IMR-90 (cell line): ENCODE results near the gene CCP110. TPM values are rescaled to one million over a fixed set of nuclear protein-coding genes. Genes with fewer than 3 reads are reported as not detected.

Source experiments
- ATAC-seq: fragments of 200-7000 bp; cut with Tn5 transposase; 2 replicates; pipeline ENCODE4 v1.9.1; 2020; ENCODE audit warnings: low read depth, mild to moderate bottlenecking, moderate library complexity
- BruUV-seq: library from RNA; stranded (reverse); fragments of 400-500 nt; replicated peaks from 2 replicates; lab custom pipeline; 2021; lab: Mats Ljungman, UMichigan
- CTCF ChIA-PET: fragments of 300-600 bp; formaldehyde crosslinking; extraction: SDS; loops from one replicate; lab custom pipeline; 2021; ENCODE audit warnings: antibody characterized with exemption; lab: Yijun Ruan, JAX
- POLR2A ChIA-PET: fragments of 300-600 bp; sonication (Branson Sonifier 250); formaldehyde crosslinking; loops from one replicate; lab custom pipeline; 2022; ENCODE audit warnings: antibody characterized with exemption; ENCODE audit not compliant: unreplicated experiment; lab: Charles Lee
- DNase-seq: peaks from one replicate; pipeline ENCODE4 v3.0.0; 2013
- H2AFZ ChIP-seq: replicated peaks from 2 replicates; pipeline ENCODE3; 2013; ENCODE audit warnings: low read length, mild to moderate bottlenecking; ENCODE audit not compliant: poor library complexity
- H2AK5ac ChIP-seq: 2 replicates; pipeline ENCODE4 v1.6.1; 2013; ENCODE audit warnings: low read depth, low read length, inconsistent platforms
- H2AK9ac ChIP-seq: replicated peaks from 2 replicates; pipeline ENCODE3; 2013; ENCODE audit warnings: mild to moderate bottlenecking, low read depth, low read length, moderate library complexity; ENCODE audit not compliant: poor library complexity
- H2BK120ac ChIP-seq: 2 replicates; pipeline ENCODE4 v1.6.1; 2013; ENCODE audit warnings: low read depth, low read length, inconsistent platforms
- H2BK15ac ChIP-seq: 3 replicates; pipeline ENCODE4 v1.6.1; 2013; ENCODE audit warnings: low read depth, low read length, inconsistent platforms
- H2BK20ac ChIP-seq: 2 replicates; pipeline ENCODE4 v1.6.1; 2013; ENCODE audit warnings: low read depth, mild to moderate bottlenecking, inconsistent platforms, low read length, moderate library complexity
- H2BK5ac ChIP-seq: 2 replicates; pipeline ENCODE4 v1.6.1; 2013; ENCODE audit warnings: mild to moderate bottlenecking, low read depth, low read length, inconsistent platforms; ENCODE audit not compliant: poor library complexity, severe bottlenecking
- H3K14ac ChIP-seq: replicated peaks from 2 replicates; pipeline ENCODE4 v1.6.1; 2013; ENCODE audit warnings: low read depth, low read length, inconsistent platforms
- H3K18ac ChIP-seq: 2 replicates; pipeline ENCODE4 v1.6.1; 2013; ENCODE audit warnings: low read depth, low read length, control low read depth
- H3K23ac ChIP-seq: 2 replicates; pipeline ENCODE4 v1.6.1; 2013; ENCODE audit warnings: low read depth, low read length, inconsistent platforms
- H3K27ac ChIP-seq: 2 replicates; pipeline ENCODE4 v1.5.1; 2013; ENCODE audit warnings: mild to moderate bottlenecking, control low read depth, low read length; ENCODE audit not compliant: insufficient read depth
- H3K27me3 ChIP-seq: 2 replicates; pipeline ENCODE4 v1.6.1; 2013; ENCODE audit warnings: low read length; ENCODE audit not compliant: control insufficient read depth, insufficient read depth
- H3K36me3 ChIP-seq: 2 replicates; pipeline ENCODE4 v1.6.1; 2013; ENCODE audit warnings: low read length, mixed read lengths; ENCODE audit not compliant: control insufficient read depth, insufficient read depth
- H3K4ac ChIP-seq: 2 replicates; pipeline ENCODE4 v1.6.1; 2013; ENCODE audit warnings: low read depth, low read length, inconsistent platforms
- H3K4me1 ChIP-seq: 2 replicates; pipeline ENCODE4 v1.6.1; 2013; ENCODE audit warnings: low read length, mixed read lengths; ENCODE audit not compliant: control insufficient read depth, insufficient read depth
- H3K4me2 ChIP-seq: 2 replicates; pipeline ENCODE4 v1.6.1; 2013; ENCODE audit warnings: low read depth, mild to moderate bottlenecking, control low read depth, low read length, moderate library complexity
- H3K4me3 ChIP-seq: 2 replicates; pipeline ENCODE4 v1.5.1; 2013; ENCODE audit warnings: low read depth, mild to moderate bottlenecking, control low read depth, low read length, moderate library complexity; ENCODE audit not compliant: insufficient read depth
- H3K56ac ChIP-seq: 2 replicates; pipeline ENCODE4 v1.6.1; 2013; ENCODE audit warnings: low read length, inconsistent platforms; ENCODE audit not compliant: insufficient read depth; ENCODE audit errors: extremely low read depth
- H3K79me1 ChIP-seq, 2 experiments: 2 replicates each; pipeline ENCODE4 v1.6.1; 2013; ENCODE audit warnings: low read length in 2 of 2, inconsistent platforms in 1 of 2, low read depth in 1 of 2
- H3K9ac ChIP-seq: 2 replicates; pipeline ENCODE4 v1.6.1; 2013; ENCODE audit warnings: low read depth, low read length, control low read depth
- H3K9me1 ChIP-seq: 2 replicates; pipeline ENCODE4 v1.6.1; 2013; ENCODE audit warnings: low read length, inconsistent platforms; ENCODE audit not compliant: insufficient read depth
- H3K9me3 ChIP-seq: 2 replicates; pipeline ENCODE4 v1.6.1; 2013; ENCODE audit warnings: low read length; ENCODE audit not compliant: control insufficient read depth, insufficient read depth
- H4K20me1 ChIP-seq: 2 replicates; pipeline ENCODE4 v1.6.1; 2013; ENCODE audit warnings: low read length, inconsistent platforms; ENCODE audit not compliant: insufficient read depth
- H4K5ac ChIP-seq: 2 replicates; pipeline ENCODE4 v1.6.1; 2013; ENCODE audit warnings: mild to moderate bottlenecking, low read depth, low read length, control low read depth
- H4K8ac ChIP-seq, 2 experiments: 2 replicates each; pipeline ENCODE4 v1.6.1; 2013; ENCODE audit warnings: low read depth in 2 of 2, low read length in 2 of 2, control low read depth in 1 of 2, inconsistent platforms in 1 of 2
- H4K91ac ChIP-seq: 2 replicates; pipeline ENCODE4 v1.6.1; 2013; ENCODE audit warnings: low read depth, low read length, inconsistent platforms; ENCODE audit not compliant: insufficient read depth
- CEBPB ChIP-seq: IDR thresholded peaks from 2 replicates; pipeline ENCODE4 v1.6.1; 2012; ENCODE audit warnings: low read depth, low read length, improper control_type of control experiment
- CHD1 ChIP-seq: IDR thresholded peaks from 2 replicates; pipeline ENCODE4 v1.6.1; 2012; ENCODE audit warnings: low read depth, low read length, improper control_type of control experiment
- FOS ChIP-seq: fragments of 150-350 bp; IDR thresholded peaks from 2 replicates; pipeline ENCODE4 v1.6.1; 2016; ENCODE audit warnings: low read depth, low read length
- MAFK ChIP-seq: IDR thresholded peaks from 2 replicates; pipeline ENCODE4 v1.6.1; 2012; ENCODE audit warnings: low read depth, low read length, improper control_type of control experiment
- MAZ ChIP-seq: IDR thresholded peaks from 2 replicates; pipeline ENCODE4 v1.6.1; 2012; ENCODE audit warnings: low read depth, mild to moderate bottlenecking, low read length, improper control_type of control experiment, moderate library complexity, borderline replicate concordance
- MXI1 ChIP-seq: IDR thresholded peaks from 2 replicates; pipeline ENCODE4 v1.6.1; 2012; ENCODE audit warnings: low read depth, mild to moderate bottlenecking, low read length, moderate library complexity, borderline replicate concordance
- NFE2L2 ChIP-seq: fragments of 150-350 bp; IDR thresholded peaks from 2 replicates; pipeline ENCODE4 v1.6.1; 2016; ENCODE audit warnings: low read depth, mild to moderate bottlenecking, low read length
- POLR2A ChIP-seq: IDR thresholded peaks from 2 replicates; pipeline ENCODE4 v1.6.1; 2012; ENCODE audit warnings: mild to moderate bottlenecking, low read depth, low read length
- RFX5 ChIP-seq: IDR thresholded peaks from 2 replicates; pipeline ENCODE4 v1.8.0; 2012; ENCODE audit warnings: low read depth, mild to moderate bottlenecking, low read length, moderate library complexity
- SMC3 ChIP-seq: fragments of 150-350 bp; IDR thresholded peaks from 2 replicates; pipeline ENCODE4 v1.6.1; 2016; ENCODE audit warnings: low read depth, mild to moderate bottlenecking, antibody characterized with exemption, low read length, moderate library complexity
- WGBS, 2 experiments: methylation state at CpG; one replicate each; pipeline versions ENCODE4 v1.1.5 to v1.1.7; 2013; ENCODE audit warnings: missing lambda C conversion rate in 2 of 2; ENCODE audit not compliant: insufficient read length in 1 of 2; ENCODE audit errors: extremely low coverage in 2 of 2; 5-methylcytosine and 5-hydroxymethylcytosine counted together
- dilution Hi-C: fragments of 300-500 bp; cut with HindIII; formaldehyde crosslinking; loops from one replicate; pipeline ENCODE4 v1.14.3; 2018; ENCODE audit warnings: low sequenced_read_pairs; ENCODE audit not compliant: unreplicated experiment
- in situ Hi-C: fragments of 300-500 bp; cut with MboI; formaldehyde crosslinking; loops from 3 replicates; pipeline ENCODE4 v1.14.3; 2019; ENCODE audit warnings: low sequenced_read_pairs, inconsistent platforms, mixed read lengths
- intact Hi-C: fragments of 100-400 bp; cut with micrococcal nuclease; formaldehyde crosslinking; loops from 2 replicates; pipeline ENCODE4 v1.10.0; 2022
- polyA plus RNA-seq, 3 experiments: library from polyadenylated mRNA; depleted of rRNA; stranded (reverse); fragments of >200 nt; gene quantifications; 2 replicates each; pipeline ENCODE4 v1.2.3, GENCODE V29; 2012; ENCODE audit warnings: low replicate concordance in 1 of 3
- total RNA-seq: library from RNA; depleted of rRNA; stranded (reverse); fragments of >200 nt; gene quantifications from 2 replicates; pipeline ENCODE4 v1.2.3, GENCODE V29; 2012
- TF ChIP-seq, protein P1 (sequence below): fragments of 150-350 bp; IDR thresholded peaks from 2 replicates; pipeline ENCODE4 v1.6.1; 2016; ENCODE audit warnings: low read depth, mild to moderate bottlenecking, low read length, moderate library complexity, borderline replicate concordance
- TF ChIP-seq, protein P2 (sequence below): conservative IDR thresholded peaks from 2 replicates; pipeline ENCODE4 v1.5.1; 2012; ENCODE audit warnings: mild to moderate bottlenecking, low read depth, low read length, improper control_type of control experiment
- TF ChIP-seq, protein P3 (sequence below): fragments of 150-350 bp; IDR thresholded peaks from 2 replicates; pipeline ENCODE4 v1.6.1; 2017; ENCODE audit warnings: mild to moderate bottlenecking, antibody characterized with exemption, low read length, low read depth

Gene CCP110
- total and polyA plus RNA-seq, 2 of the 4 experiments (the other 2 are of a cell fraction): 4.7 to 7.7 TPM

DNA sequence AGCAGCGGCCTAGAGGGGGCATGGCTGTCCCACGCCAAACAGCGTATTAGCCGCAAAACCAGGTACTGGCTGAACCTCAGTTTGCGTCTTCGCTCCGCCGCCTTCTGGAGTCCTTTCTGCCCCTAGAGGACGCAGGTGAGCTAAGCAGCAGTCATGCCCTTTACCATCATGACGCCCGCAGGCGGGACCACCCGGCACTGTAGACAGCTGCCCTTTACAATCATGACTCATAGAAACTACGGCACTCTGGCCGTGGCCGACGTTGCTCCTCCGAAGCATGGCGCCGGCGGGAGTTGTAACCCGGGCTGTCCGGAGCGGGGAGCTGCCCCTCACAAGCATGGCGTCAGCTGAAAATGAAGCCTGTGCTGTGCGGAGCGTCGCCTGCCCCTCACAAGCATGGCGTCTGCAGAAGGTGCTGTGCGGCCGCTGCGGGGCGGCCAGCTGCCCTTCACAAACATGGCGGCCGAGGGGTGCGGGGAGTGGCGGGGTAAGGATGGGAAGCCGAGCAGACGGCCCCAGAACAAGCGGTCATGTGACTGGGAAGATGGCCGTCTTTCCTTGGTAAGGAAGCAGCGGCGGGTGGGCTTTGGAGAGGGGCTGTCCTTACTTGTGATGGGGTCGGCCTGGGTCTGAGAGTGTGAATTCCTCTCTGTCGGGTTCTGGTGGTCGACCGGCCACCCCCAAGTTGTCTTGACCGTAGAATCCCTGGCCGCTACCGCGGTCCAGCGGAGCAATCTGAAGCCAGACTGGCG lies 31.6 kb downstream of the CCP110 start, which contains the start of gene VPS35L:
TSS of gene VPS35L (plus strand) at position 518 of the 752 bp plus-strand sequence. CDS start at position 545, 27 bp downstream.
- peaks cover 5% of the 10 kb centered on the region for H3K9me1 ChIP-seq
- H2BK15ac ChIP-seq: no peak within 1 kb of the TSS
- H2BK5ac ChIP-seq: peak within 1 kb of the TSS; percentile 49
- no peaks in the 10 kb centered on the region for H4K20me1 ChIP-seq
- peaks cover 4% of the 10 kb centered on the region for H3K4me1 ChIP-seq
- H3K9ac ChIP-seq: peak within 1 kb of the TSS; percentile 91
- H4K8ac ChIP-seq: peak within 1 kb of the TSS; percentile 78 to 96
- peak; percentile 99 for ATAC-seq
- peaks cover 11 to 28% of the 10 kb centered on the region in 2 experiments for H3K79me1 ChIP-seq
- ChIA-PET CTCF (interaction anchor here (0.6 to 1.8 kb wide), 6 partner anchors 10 to 45 kb away, joined by 3 to 12 read pairs (median 4); no protein-coding TSS in a partner anchor), POLR2A (interaction anchor here (0.6 to 0.7 kb wide), 3 partner anchors 15 to 432 kb away, joined by 3 to 5 read pairs (median 5); no protein-coding TSS in a partner anchor)
- peak within 1 kb of the TSS; percentile 86 for H3K4ac ChIP-seq
- in situ Hi-C loops: no loop called here
- peak; percentile 99 for DNase-seq
- H4K91ac ChIP-seq: peak within 1 kb of the TSS; percentile 88
- dilution Hi-C loops: no loop called here
- H3K9me3 ChIP-seq: no peaks in the 10 kb centered on the region
- H2AK5ac ChIP-seq: peak within 1 kb of the TSS; percentile 84
- H2BK20ac ChIP-seq: peak within 1 kb of the TSS; percentile 8
- no TSS peak for BruUV-seq
- no peaks in the 10 kb centered on the region for H3K36me3 ChIP-seq
- peak within 1 kb of the TSS; percentile 87 for H3K4me3 ChIP-seq
- peak within 1 kb of the TSS; percentile 98 for H2AFZ ChIP-seq
- H3K56ac ChIP-seq: peak within 1 kb of the TSS; percentile 81
- H3K27me3 ChIP-seq: no peaks in the 10 kb centered on the region
- peak within 1 kb of the TSS; percentile 94 for H3K14ac ChIP-seq
- intact Hi-C loops: loop anchor here (1.0 to 5.0 kb wide), 4 partner anchors 33 to 832 kb away; partner anchors contain the start of genes CCP110 and GDE1
- peak within 1 kb of the TSS; percentile 87 for H3K27ac ChIP-seq
- peak within 1 kb of the TSS; percentile 83 for H3K18ac ChIP-seq
- peak within 1 kb of the TSS; percentile 94 for H3K4me2 ChIP-seq
- H2BK120ac ChIP-seq: peak within 1 kb of the TSS; percentile 66
- H3K23ac ChIP-seq: peak within 1 kb of the TSS; percentile 91
- peak within 1 kb of the TSS; percentile 95 for H2AK9ac ChIP-seq
- WGBS, 2 experiments: 4% methylated on average over 17 of the region's 53 CpGs; no CpG with 5 or more reads in 1 of the 2 experiments
- peak within 1 kb of the TSS; percentile 96 for H4K5ac ChIP-seq
- TF ChIP-seq FOS (peak; percentile 93), CEBPB (no peak), SMC3 (no peak), MAFK (no peak; the same call in 1 of the 2 replicates), CHD1 (no peak), MXI1 (peak; percentile 92), RFX5 (no peak), MAZ (peak; percentile 76), NFE2L2 (no peak; the same call in 1 of the 2 replicates), POLR2A (peak; percentile 92)
- TF ChIP-seq, protein P1, sequence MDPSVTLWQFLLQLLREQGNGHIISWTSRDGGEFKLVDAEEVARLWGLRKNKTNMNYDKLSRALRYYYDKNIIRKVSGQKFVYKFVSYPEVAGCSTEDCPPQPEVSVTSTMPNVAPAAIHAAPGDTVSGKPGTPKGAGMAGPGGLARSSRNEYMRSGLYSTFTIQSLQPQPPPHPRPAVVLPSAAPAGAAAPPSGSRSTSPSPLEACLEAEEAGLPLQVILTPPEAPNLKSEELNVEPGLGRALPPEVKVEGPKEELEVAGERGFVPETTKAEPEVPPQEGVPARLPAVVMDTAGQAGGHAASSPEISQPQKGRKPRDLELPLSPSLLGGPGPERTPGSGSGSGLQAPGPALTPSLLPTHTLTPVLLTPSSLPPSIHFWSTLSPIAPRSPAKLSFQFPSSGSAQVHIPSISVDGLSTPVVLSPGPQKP: 0 out of 2 replicates have a peak, but pooled peaks have one; percentile 10
- TF ChIP-seq, protein P2, sequence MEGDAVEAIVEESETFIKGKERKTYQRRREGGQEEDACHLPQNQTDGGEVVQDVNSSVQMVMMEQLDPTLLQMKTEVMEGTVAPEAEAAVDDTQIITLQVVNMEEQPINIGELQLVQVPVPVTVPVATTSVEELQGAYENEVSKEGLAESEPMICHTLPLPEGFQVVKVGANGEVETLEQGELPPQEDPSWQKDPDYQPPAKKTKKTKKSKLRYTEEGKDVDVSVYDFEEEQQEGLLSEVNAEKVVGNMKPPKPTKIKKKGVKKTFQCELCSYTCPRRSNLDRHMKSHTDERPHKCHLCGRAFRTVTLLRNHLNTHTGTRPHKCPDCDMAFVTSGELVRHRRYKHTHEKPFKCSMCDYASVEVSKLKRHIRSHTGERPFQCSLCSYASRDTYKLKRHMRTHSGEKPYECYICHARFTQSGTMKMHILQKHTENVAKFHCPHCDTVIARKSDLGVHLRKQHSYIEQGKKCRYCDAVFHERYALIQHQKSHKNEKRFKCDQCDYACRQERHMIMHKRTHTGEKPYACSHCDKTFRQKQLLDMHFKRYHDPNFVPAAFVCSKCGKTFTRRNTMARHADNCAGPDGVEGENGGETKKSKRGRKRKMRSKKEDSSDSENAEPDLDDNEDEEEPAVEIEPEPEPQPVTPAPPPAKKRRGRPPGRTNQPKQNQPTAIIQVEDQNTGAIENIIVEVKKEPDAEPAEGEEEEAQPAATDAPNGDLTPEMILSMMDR: peak; percentile 68
- TF ChIP-seq, protein P3, sequence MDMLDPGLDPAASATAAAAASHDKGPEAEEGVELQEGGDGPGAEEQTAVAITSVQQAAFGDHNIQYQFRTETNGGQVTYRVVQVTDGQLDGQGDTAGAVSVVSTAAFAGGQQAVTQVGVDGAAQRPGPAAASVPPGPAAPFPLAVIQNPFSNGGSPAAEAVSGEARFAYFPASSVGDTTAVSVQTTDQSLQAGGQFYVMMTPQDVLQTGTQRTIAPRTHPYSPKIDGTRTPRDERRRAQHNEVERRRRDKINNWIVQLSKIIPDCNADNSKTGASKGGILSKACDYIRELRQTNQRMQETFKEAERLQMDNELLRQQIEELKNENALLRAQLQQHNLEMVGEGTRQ: peak; percentile 92
